GM19397 (cell line): ENCODE data around the gene NEUROD4.

Source experiments
- ATAC-seq: cut with Tn5 transposase; IDR thresholded peaks from one replicate; pipeline ENCODE4 v1.9.1; 2021; ENCODE audit warnings: mild to moderate bottlenecking, moderate library complexity; ENCODE audit not compliant: unreplicated experiment

NEUROD4 gene

DNA sequence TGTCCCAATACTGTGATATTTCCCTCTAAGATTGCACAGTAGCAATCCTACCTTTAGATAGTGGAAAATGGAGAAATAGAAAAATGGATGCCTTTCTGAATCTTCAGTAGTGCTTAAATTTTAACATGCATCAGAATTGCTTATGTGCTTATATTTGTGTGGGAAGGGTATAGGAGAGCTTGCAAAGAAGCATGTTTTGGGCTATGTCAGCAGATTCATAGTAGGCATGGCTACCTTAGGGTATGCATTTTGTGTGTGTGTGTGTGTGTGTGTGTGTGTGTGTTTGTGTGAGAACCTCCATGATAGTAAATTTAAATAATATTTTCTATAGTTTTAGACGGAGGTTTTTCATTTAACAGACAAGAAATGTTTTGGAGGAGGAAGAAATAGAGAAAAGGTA is 38.3 kb downstream of the NEUROD4 start:
- no peak for ATAC-seq

DNA sequence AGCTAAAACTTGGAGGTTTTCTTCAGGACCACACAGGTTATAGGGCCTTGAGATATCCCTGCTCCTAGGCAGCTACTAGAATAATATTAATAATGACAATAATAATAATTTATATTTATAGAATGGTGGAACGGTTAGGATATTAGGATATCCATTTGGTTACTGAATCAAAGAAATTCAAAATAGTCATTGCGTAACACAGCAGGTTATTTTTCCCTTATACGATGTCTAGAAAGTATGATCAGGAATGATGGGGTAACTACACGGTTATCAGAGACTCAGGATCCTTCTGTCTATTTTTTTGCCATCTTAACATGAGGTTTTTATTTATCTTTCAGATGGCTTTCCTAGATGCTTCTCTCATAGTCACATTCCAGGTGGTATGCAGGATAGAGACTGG is 39.0 kb downstream of the NEUROD4 start:
- no peak for ATAC-seq

- peak; percentile 98 for ATAC-seq
Measured at GRCh38 chr12:55060470-55060869, 40.7 kb downstream of the NEUROD4 start.

- no peak for ATAC-seq
Measured at GRCh38 chr12:55061024-55061423, 41.2 kb downstream of the NEUROD4 start.

GRCh38 chr12:55063291-55063690 is 43.5 kb downstream of the NEUROD4 start:
- ATAC-seq: no peak

GRCh38 chr12:55065535-55065934 is 45.8 kb downstream of the NEUROD4 start:
- ATAC-seq: no peak

DNA sequence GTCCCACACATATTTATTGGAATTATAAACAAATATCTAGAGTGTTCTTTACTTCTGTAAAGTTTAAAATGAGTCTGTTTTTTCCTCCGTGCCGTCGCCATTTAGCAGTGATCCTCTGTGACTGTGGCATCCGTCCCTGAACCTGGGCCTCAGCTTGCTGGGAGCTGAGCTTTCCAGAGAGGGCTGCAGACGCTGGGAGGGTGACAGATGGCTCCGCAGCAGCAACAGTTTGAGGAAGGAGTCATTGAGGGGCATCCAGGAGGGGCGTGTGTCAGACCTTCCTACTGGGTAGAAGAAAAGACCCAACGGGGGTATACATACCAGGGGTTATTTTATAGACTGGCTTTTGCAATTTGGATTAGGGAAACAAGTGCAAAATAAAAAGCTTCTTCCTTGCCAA is 47.9 kb downstream of the NEUROD4 start:
- no peak for ATAC-seq

DNA sequence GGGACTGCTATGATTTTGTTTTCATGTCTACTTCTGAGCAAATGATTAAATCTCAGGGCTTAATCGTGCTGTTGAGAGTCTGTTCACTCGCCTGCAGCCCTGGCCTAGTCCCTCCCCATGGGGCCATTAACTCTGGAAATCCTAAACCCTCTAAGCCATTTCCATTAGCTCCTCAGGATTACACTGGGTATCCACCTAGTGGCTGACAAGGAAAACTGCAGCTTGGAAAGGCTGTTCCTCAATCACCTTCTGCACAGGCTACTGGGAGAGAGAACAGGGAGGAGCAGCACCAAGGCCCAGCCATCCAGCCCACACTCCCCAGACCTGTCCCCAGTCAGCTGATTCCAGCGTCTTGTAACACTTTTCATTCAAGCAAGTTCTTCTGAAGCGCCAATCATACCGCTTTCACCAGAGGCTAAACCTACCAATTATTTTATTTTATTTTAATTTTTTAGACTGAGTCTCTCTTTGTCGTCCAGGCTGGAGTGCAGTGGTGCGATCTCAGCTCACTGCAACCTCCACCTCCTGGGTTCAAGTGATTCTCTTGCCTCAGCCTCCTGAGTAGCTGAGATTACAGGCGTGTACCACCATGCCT is 48.7 kb downstream of the NEUROD4 start:
- peak; percentile 47 for ATAC-seq

DNA sequence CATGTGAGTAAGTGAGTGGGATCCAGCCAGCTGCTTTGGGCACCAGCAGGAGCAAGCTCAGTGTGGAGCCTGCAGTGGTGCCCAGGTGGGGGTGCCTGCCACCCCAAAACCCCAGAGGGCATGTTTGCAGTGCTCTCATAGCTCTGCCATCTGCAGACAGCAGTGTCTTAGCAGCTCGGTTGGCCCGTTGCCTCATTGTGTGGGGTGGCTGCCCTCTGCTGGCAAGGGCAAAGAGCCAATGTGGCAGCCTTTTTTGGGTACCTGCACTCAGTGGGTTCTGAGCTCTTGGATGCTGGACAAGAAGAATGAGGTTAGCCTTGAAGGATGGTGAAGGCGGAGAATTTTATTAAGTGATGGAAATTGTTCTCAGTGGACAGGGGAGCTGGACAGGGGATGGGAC is 52.3 kb downstream of the NEUROD4 start:
- ATAC-seq: peak; percentile 52

GRCh38 chr12:55073043-55074022 is 53.6 kb downstream of the NEUROD4 start:
- no peak for ATAC-seq

DNA sequence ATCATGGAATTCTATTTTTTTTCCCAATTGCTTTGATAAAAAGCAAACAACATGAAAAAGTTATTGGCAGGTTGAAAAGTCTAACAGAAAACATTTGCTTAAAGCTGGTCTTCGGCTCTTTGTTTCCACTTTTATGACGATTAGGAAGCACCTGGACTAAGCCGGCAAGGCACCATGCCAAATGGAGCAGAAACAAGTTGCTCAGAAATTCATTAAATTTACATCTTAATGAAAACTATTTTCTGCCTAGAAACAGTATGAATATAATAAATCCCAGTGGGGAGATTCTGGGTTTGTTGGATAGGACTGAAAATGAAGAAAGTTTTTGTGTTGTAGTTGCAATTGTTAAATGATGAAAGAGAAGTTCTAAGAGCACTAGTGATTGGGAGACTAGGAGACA is 55.0 kb downstream of the NEUROD4 start:
- ATAC-seq: no peak
